A549 (cell line): ENCODE results near the gene PXDC1. TPM values are rescaled to one million over a fixed set of nuclear protein-coding genes. Genes with fewer than 3 reads are reported as not detected.

ENCODE experiments used
- ATAC-seq, 2 experiments: fragments of 200-7000 bp in 1 of 2; fragments of >200 bp in 1 of 2; cut with Nextera tagmentation in 1 of 2; cut with Tn5 transposase in 1 of 2; 3 replicates each; pipeline versions ENCODE4 v1.8.0 to v1.9.1; 2018 to 2020; ENCODE audit warnings: mild to moderate bottlenecking in 1 of 2, moderate library complexity in 1 of 2
- CTCF ChIA-PET: fragments of 300-600 bp; sonication (Branson Sonifier 250); formaldehyde crosslinking; extraction: SDS; loops from one replicate; lab custom pipeline; 2021; ENCODE audit warnings: antibody characterized with exemption, inconsistent platforms; lab: Yijun Ruan, JAX
- POLR2A ChIA-PET: fragments of 350-600 bp; formaldehyde crosslinking; extraction: SDS; loops from one replicate; lab custom pipeline; 2021; ENCODE audit warnings: antibody characterized with exemption, inconsistent platforms; lab: Yijun Ruan, JAX
- DNase-seq, 2 experiments: peaks; one replicate each; pipeline versions ENCODE4 v3.0.0 to v3.0.0-alpha.2; 2011 to 2016; ENCODE audit warnings: low read depth in 1 of 2, low spot score in 1 of 2
- FAIRE-seq: peaks from 2 replicates; lab custom pipeline; 2011; peaks lifted over from hg19 to GRCh38; lab: Jason Lieb, UNC
- H3K27ac ChIP-seq, 2 experiments: fragments of >200 bp; sonication (Bioruptor Twin); formaldehyde crosslinking; 3 replicates each; pipeline ENCODE4 v1.5.1; 2016 to 2017
- H3K4me1 ChIP-seq: fragments of >200 bp; sonication (Bioruptor Twin); formaldehyde crosslinking; 3 replicates; pipeline ENCODE4 v1.6.1; 2016
- H3K4me2 ChIP-seq: fragments of >200 bp; sonication (Bioruptor Twin); formaldehyde crosslinking; 3 replicates; pipeline ENCODE4 v1.6.1; 2016
- H3K4me3 ChIP-seq: fragments of >200 bp; sonication (Bioruptor Twin); formaldehyde crosslinking; 3 replicates; pipeline ENCODE4 v1.5.1; 2016
- H3K9me3 ChIP-seq: fragments of >200 bp; sonication (Bioruptor Twin); formaldehyde crosslinking; 3 replicates; pipeline ENCODE4 v1.6.1; 2016
- CHD4 ChIP-seq: fragments of 200-600 bp; sonication (generic); IDR thresholded peaks from 2 replicates; pipeline ENCODE4 v1.6.1; 2016; ENCODE audit warnings: antibody characterized with exemption, mild to moderate bottlenecking, borderline replicate concordance
- EHF ChIP-seq: fragments of 250-450 bp; sonication (Bioruptor Pico); IDR thresholded peaks from 2 replicates; pipeline ENCODE4 v1.5.0; 2020; ENCODE audit warnings: mild to moderate bottlenecking
- EP300 ChIP-seq, 2 experiments: fragments of >200 bp; sonication (Bioruptor Twin); formaldehyde crosslinking; IDR thresholded peaks; 2 replicates in 1 of 2; 3 replicates in 1 of 2; pipeline ENCODE4 v1.6.1; 2016 to 2017
- GATA3 ChIP-seq: IDR thresholded peaks from 2 replicates; pipeline ENCODE4 v1.6.1; 2012; ENCODE audit warnings: borderline replicate concordance
- HES2 ChIP-seq: fragments of >200 bp; sonication (Bioruptor Twin); formaldehyde crosslinking; IDR thresholded peaks from 2 replicates; pipeline ENCODE4 v1.6.1; 2016
- HOXB13 ChIP-seq: fragments of 250-450 bp; sonication (Bioruptor Pico); IDR thresholded peaks from 2 replicates; pipeline ENCODE4 v1.5.0; 2020; ENCODE audit warnings: low read depth, mild to moderate bottlenecking, moderate library complexity
- HOXB5 ChIP-seq: fragments of 250-450 bp; sonication (Bioruptor Pico); IDR thresholded peaks from 2 replicates; pipeline ENCODE4 v1.5.0; 2020; ENCODE audit warnings: mild to moderate bottlenecking, moderate library complexity
- KDM5A ChIP-seq: fragments of 200-600 bp; sonication (generic); IDR thresholded peaks from 2 replicates; pipeline ENCODE4 v1.6.1; 2016; ENCODE audit warnings: antibody characterized with exemption, mild to moderate bottlenecking
- MAZ ChIP-seq: fragments of 150-350 bp; IDR thresholded peaks from 2 replicates; pipeline ENCODE4 v1.6.1; 2014; ENCODE audit warnings: antibody characterized with exemption, low read depth, low read length, borderline replicate concordance
- NFE2L2 ChIP-seq: fragments of 150-350 bp; conservative IDR thresholded peaks from 2 replicates; pipeline ENCODE4 v1.6.1; 2014; ENCODE audit warnings: low read length
- NPAS2 ChIP-seq: fragments of 250-450 bp; sonication (Bioruptor Pico); IDR thresholded peaks from 2 replicates; pipeline ENCODE4 v1.8.0; 2022; ENCODE audit warnings: mild to moderate bottlenecking, moderate library complexity, borderline replicate concordance
- PBX3 ChIP-seq: IDR thresholded peaks from 2 replicates; pipeline ENCODE4 v1.6.1; 2012
- PHF8 ChIP-seq: fragments of 200-600 bp; sonication (generic); IDR thresholded peaks from 2 replicates; pipeline ENCODE4 v1.6.1; 2016; ENCODE audit warnings: low read depth, mild to moderate bottlenecking, antibody characterized with exemption, moderate library complexity, borderline replicate concordance
- POLR2A ChIP-seq: IDR thresholded peaks from 2 replicates; pipeline ENCODE4 v1.6.1; 2012; ENCODE audit warnings: mild to moderate bottlenecking, low read length
- SMC3 ChIP-seq: fragments of >200 bp; sonication (Bioruptor Twin); formaldehyde crosslinking; IDR thresholded peaks from 3 replicates; pipeline ENCODE4 v1.6.1; 2018; ENCODE audit warnings: inconsistent platforms
- SREBF2 ChIP-seq: fragments of 450-650 bp; IDR thresholded peaks from 2 replicates; pipeline ENCODE4 v1.6.1; 2014; ENCODE audit warnings: mild to moderate bottlenecking, moderate library complexity
- TFCP2L1 ChIP-seq: fragments of 250-450 bp; sonication (Bioruptor Pico); IDR thresholded peaks from 2 replicates; pipeline ENCODE4 v1.5.0; 2021; ENCODE audit warnings: mild to moderate bottlenecking
- ZFP36 ChIP-seq: fragments of 450-650 bp; IDR thresholded peaks from 2 replicates; pipeline ENCODE4 v1.6.1; 2014; ENCODE audit warnings: borderline replicate concordance; ENCODE audit not compliant: partially characterized antibody
- ZSCAN20 ChIP-seq: fragments of 250-450 bp; sonication (Bioruptor Pico); IDR thresholded peaks from 2 replicates; pipeline ENCODE4 v1.8.0; 2022; ENCODE audit warnings: mild to moderate bottlenecking, moderate library complexity
- WGBS: methylation state at CpG from one replicate; pipeline ENCODE4 v1.1.6; 2017; ENCODE audit errors: missing lambda C conversion rate; 5-methylcytosine and 5-hydroxymethylcytosine counted together
- polyA plus RNA-seq, 4 experiments: library from polyadenylated mRNA; depleted of rRNA in 3 of 4; stranded (reverse); fragments of >200 nt; fragmentation: RNase III in 1 of 4; extraction: RNeasy Plus Mini Kit Qiagen cat#74134 plus additional on column Dnase treatment in 1 of 4; gene quantifications; 2 replicates in 3 of 4; 3 replicates in 1 of 4; pipeline ENCODE4 v1.2.3, GENCODE V29; 2011 to 2017
- TF ChIP-seq, protein P1 (sequence below): fragments of 250-450 bp; sonication (Bioruptor Pico); IDR thresholded peaks from 2 replicates; pipeline ENCODE4 v1.5.0; 2021; ENCODE audit warnings: mild to moderate bottlenecking, moderate library complexity, borderline replicate concordance

The PXDC1 gene
- polyA plus RNA-seq, 2 of the 4 experiments (the other 2 are of a cell fraction), result 2.5 to 6.6 TPM

- FAIRE-seq, result no peak
- no peak for DNase-seq
- no peak overlapping the region for H3K27ac ChIP-seq
- no peak overlapping the region for H3K4me3 ChIP-seq
- no peak for ATAC-seq
- TF ChIP-seq HES2 (no peak), GATA3 (no peak), EHF (CRISPR knock-in tag) (no peak), PHF8 (no peak), ZFP36 (no peak)
- no peak overlapping the region for H3K4me2 ChIP-seq
- H3K4me1 ChIP-seq, result no peaks in the 10 kb centered on the region
- WGBS, result 93% methylated on average over 9 of the region's 10 CpGs
- ChIA-PET POLR2A (no interaction called here), CTCF (interaction anchor here (0.9 to 9.8 kb wide), 6 partner anchors 12 to 456 kb away, joined by 3 to 186 read pairs (median 6); partner anchors contain the start of gene FAM50B)
- H3K9me3 ChIP-seq, result peaks cover 8% of the 10 kb centered on the region
Observed at GRCh38 chr6:3734023-3734422, 17.5 kb downstream of the PXDC1 start.

GRCh38 chr6:3733321-3733925 is 18.1 kb downstream of the PXDC1 start:
- H3K9me3 ChIP-seq, result peaks cover 8% of the 10 kb centered on the region
- no peak overlapping the region for H3K27ac ChIP-seq
- TF ChIP-seq ZSCAN20, result no peak
- TF ChIP-seq HOXB13 (CRISPR knock-in tag), result no peak
- no peak for TF ChIP-seq CHD4
- TF ChIP-seq KDM5A, result no peak
- no peak for TF ChIP-seq MAZ
- TF ChIP-seq HOXB5 (CRISPR knock-in tag), result no peak
- TF ChIP-seq SMC3, result no peak
- TF ChIP-seq SREBF2, result no peak
- no peak for TF ChIP-seq PBX3
- TF ChIP-seq POLR2A, result no peak
- no peak for TF ChIP-seq EP300 (IDR thresholded peaks at IDR 0.05)
- no peak for TF ChIP-seq NPAS2 (CRISPR knock-in tag)
- TF ChIP-seq NFE2L2, result no peak
- no peak for TF ChIP-seq HES2
- no peak for TF ChIP-seq TFCP2L1 (CRISPR knock-in tag)
- TF ChIP-seq, protein P1, sequence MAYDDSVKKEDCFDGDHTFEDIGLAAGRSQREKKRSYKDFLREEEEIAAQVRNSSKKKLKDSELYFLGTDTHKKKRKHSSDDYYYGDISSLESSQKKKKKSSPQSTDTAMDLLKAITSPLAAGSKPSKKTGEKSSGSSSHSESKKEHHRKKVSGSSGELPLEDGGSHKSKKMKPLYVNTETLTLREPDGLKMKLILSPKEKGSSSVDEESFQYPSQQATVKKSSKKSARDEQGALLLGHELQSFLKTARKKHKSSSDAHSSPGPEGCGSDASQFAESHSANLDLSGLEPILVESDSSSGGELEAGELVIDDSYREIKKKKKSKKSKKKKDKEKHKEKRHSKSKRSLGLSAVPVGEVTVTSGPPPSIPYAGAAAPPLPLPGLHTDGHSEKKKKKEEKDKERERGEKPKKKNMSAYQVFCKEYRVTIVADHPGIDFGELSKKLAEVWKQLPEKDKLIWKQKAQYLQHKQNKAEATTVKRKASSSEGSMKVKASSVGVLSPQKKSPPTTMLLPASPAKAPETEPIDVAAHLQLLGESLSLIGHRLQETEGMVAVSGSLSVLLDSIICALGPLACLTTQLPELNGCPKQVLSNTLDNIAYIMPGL (CRISPR knock-in tag), result no peak
- no peaks in the 10 kb centered on the region for H3K4me1 ChIP-seq
- CTCF ChIA-PET, result interaction anchor here (0.6 to 9.8 kb wide), 26 partner anchors 8 to 468 kb away, joined by 3 to 186 read pairs (median 4); partner anchors contain the start of gene FAM50B
- 92% methylated on average over 17 of the region's 17 CpGs for WGBS
- ATAC-seq (no peak), DNase-seq (no peak), FAIRE-seq (no peak)
- no peak overlapping the region for H3K4me2 ChIP-seq
- no peak overlapping the region for H3K4me3 ChIP-seq
- POLR2A ChIA-PET, result interaction anchor here (1.4 kb wide), 1 partner anchor 451 kb away, joined by 3 read pairs; no protein-coding TSS in a partner anchor
